ENCODE results near the gene CACNA2D3.

GRCh38 chr3:54518011-54518675 lies 395.8 kb downstream of the CACNA2D3 start:
- TF ChIP-seq POLR2A (IDR thresholded peaks at IDR 0.05; ENCODE audit: low read length): no peak
- no peak for TF ChIP-seq GATA1 (IDR thresholded peaks at IDR 0.05; ENCODE audit: low read depth, low read length)
